Activated CD8-positive, alpha-beta T cell treated with anti-CD3 and anti-CD28 coated beads for 36 hours (primary cell): ENCODE measurements around the gene SLC10A2. TPM values are rescaled to one million over a fixed set of nuclear protein-coding genes. Genes with fewer than 3 reads are reported as not detected.
"Not testable (repeated sequence)": the region's sequence is repeated elsewhere in the genome, so short reads cannot be mapped to it uniquely, and the experiment has no call there.

Experiments used
- ATAC-seq: fragments of 200-7000 bp; cut with Tn5 transposase; one replicate; pipeline ENCODE4 v1.10.0; 2021; ENCODE audit warnings: mild to moderate bottlenecking, moderate library complexity
- CTCF ChIA-PET: fragments of 350-600 bp; sonication (Branson Sonifier 250); formaldehyde crosslinking; loops from one replicate; lab custom pipeline; 2021; ENCODE audit warnings: antibody characterized with exemption; lab: Charles Lee
- POLR2A ChIA-PET: fragments of 350-600 bp; sonication (Branson Sonifier 250); formaldehyde crosslinking; loops from one replicate; lab custom pipeline; 2021; ENCODE audit warnings: antibody characterized with exemption; lab: Charles Lee
- DNase-seq: peaks from one replicate; pipeline ENCODE4 v3.0.0-alpha.2; 2020
- H3K27ac Mint-ChIP-seq: one replicate; pipeline ENCODE4 v1.8.0; 2021; ENCODE audit warnings: mild to moderate bottlenecking, mixed read lengths
- H3K27me3 Mint-ChIP-seq: one replicate; pipeline ENCODE4 v1.8.0; 2021; ENCODE audit warnings: mixed read lengths
- H3K36me3 Mint-ChIP-seq: one replicate; pipeline ENCODE4 v1.8.0; 2021; ENCODE audit warnings: low read depth, mixed read lengths
- H3K4me1 Mint-ChIP-seq: one replicate; pipeline ENCODE4 v1.8.0; 2021; ENCODE audit warnings: low read depth, mixed read lengths
- H3K4me3 Mint-ChIP-seq: one replicate; pipeline ENCODE4 v1.8.0; 2021; ENCODE audit warnings: mild to moderate bottlenecking, moderate library complexity, mixed read lengths
- H3K9me3 Mint-ChIP-seq: one replicate; pipeline ENCODE4 v1.8.0; 2021; ENCODE audit warnings: mixed read lengths
- intact Hi-C: fragments of 100-400 bp; cut with micrococcal nuclease; formaldehyde crosslinking; loops from one replicate; pipeline ENCODE4 v1.10.0; 2022
- total RNA-seq, 2 experiments: library from RNA; stranded (reverse); gene quantifications; one replicate each; pipeline ENCODE4 v1.2.3, GENCODE V29; 2021
- TF ChIP-seq, protein P1 (sequence below): fragments of 200-600 bp; IDR thresholded peaks from one replicate; pipeline ENCODE4 v1.8.0; 2022; ENCODE audit warnings: antibody characterized with exemption, mild to moderate bottlenecking

Gene SLC10A2
- not detected for total RNA-seq

DNA sequence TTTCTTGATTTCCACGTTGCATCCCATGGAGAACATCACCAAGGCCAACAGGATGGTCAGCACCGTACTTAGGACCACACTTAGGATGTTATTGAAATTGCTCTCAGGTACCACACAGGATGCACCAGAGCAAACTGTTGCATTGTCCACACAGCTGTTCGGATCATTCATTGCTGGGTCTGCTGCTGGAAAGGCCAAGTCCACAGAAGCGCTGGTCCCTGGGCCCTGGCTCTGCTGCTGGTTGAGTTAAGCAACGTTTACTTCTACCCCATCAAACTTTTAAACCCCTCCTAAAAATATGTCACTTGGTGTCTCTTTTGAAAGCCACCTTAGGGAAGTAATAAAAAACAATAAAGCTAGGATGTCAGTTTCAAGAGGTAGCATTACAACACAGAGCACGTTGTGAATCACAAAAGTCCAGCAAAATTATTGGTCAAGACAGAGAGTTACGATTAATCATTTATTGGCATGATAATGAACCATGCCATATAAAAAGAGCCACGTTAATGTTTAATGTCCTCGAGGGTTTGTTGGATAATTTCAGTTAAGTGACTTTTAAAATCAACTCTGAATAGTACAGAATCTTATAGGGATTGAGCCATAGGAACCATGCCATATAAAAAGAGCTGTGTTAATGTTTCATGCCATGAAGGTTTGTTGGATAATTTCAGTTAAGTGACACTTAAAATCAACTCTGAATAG, at the start of gene SLC10A2:
Gene SLC10A2, minus strand, starts transcription at position 339 of the 702 bp plus-strand sequence. Its CDS starts 168 bp downstream, at position 171.
- ATAC-seq (no peak), DNase-seq (no peak)
- Mint-ChIP-seq H3K4me1 (no peaks in the 10 kb centered on the region), H3K9me3 (no peaks in the 10 kb centered on the region), H3K27ac (no peak within 1 kb of the TSS), H3K36me3 (no peaks in the 10 kb centered on the region), H3K4me3 (no peak within 1 kb of the TSS), H3K27me3 (no peaks in the 10 kb centered on the region)
- intact Hi-C loops: no loop called here
- TF ChIP-seq, protein P1, sequence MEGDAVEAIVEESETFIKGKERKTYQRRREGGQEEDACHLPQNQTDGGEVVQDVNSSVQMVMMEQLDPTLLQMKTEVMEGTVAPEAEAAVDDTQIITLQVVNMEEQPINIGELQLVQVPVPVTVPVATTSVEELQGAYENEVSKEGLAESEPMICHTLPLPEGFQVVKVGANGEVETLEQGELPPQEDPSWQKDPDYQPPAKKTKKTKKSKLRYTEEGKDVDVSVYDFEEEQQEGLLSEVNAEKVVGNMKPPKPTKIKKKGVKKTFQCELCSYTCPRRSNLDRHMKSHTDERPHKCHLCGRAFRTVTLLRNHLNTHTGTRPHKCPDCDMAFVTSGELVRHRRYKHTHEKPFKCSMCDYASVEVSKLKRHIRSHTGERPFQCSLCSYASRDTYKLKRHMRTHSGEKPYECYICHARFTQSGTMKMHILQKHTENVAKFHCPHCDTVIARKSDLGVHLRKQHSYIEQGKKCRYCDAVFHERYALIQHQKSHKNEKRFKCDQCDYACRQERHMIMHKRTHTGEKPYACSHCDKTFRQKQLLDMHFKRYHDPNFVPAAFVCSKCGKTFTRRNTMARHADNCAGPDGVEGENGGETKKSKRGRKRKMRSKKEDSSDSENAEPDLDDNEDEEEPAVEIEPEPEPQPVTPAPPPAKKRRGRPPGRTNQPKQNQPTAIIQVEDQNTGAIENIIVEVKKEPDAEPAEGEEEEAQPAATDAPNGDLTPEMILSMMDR: no peak
- POLR2A ChIA-PET: no interaction called here
- CTCF ChIA-PET: no interaction called here

GRCh38 chr13:103107580-103107979, 41.4 kb upstream of the SLC10A2 start:
- intact Hi-C loops: no loop called here
- Mint-ChIP-seq H3K4me1 (no peaks in the 10 kb centered on the region), H3K9me3 (no peaks in the 10 kb centered on the region), H3K4me3 (no peak overlapping the region), H3K36me3 (no peaks in the 10 kb centered on the region), H3K27me3 (no peaks in the 10 kb centered on the region), H3K27ac (no peak overlapping the region)
- TF ChIP-seq, protein P1: no peak
- ChIA-PET POLR2A (no interaction called here), CTCF (no interaction called here)
- ATAC-seq (no peak), DNase-seq (no peak)

- Mint-ChIP-seq H3K9me3 (no peaks in the 10 kb centered on the region), H3K4me3 (no peak overlapping the region), H3K36me3 (no peaks in the 10 kb centered on the region), H3K27me3 (no peaks in the 10 kb centered on the region), H3K27ac (no peak overlapping the region), H3K4me1 (no peaks in the 10 kb centered on the region)
- ChIA-PET POLR2A (interaction anchor here (0.6 kb wide), 1 partner anchor 266 kb away, joined by 3 read pairs; no protein-coding TSS in a partner anchor), CTCF (no interaction called here)
- no peak for DNase-seq
- TF ChIP-seq, protein P1: no peak
- intact Hi-C loops: no loop called here
- ATAC-seq: no peak
Observed at GRCh38 chr13:103104340-103104739, 38.1 kb upstream of the SLC10A2 start.

- H3K4me3 Mint-ChIP-seq, H3K4me1 Mint-ChIP-seq, H3K27ac Mint-ChIP-seq, CTCF ChIA-PET, H3K9me3 Mint-ChIP-seq, POLR2A ChIA-PET, H3K27me3 Mint-ChIP-seq, intact Hi-C loops, ATAC-seq, H3K36me3 Mint-ChIP-seq, DNase-seq: not testable (repeated sequence)
Observed at GRCh38 chr13:103103456-103103855, 37.2 kb upstream of the SLC10A2 start.

- ChIA-PET POLR2A (no interaction called here), CTCF (no interaction called here)
- no peaks in the 10 kb centered on the region for H3K9me3 Mint-ChIP-seq
- H3K4me1 Mint-ChIP-seq: no peaks in the 10 kb centered on the region
- TF ChIP-seq, protein P1: no peak
- H3K36me3 Mint-ChIP-seq: no peaks in the 10 kb centered on the region
- H3K27ac Mint-ChIP-seq: no peak overlapping the region
- ATAC-seq (no peak), DNase-seq (no peak)
- intact Hi-C loops: no loop called here
- no peak overlapping the region for H3K4me3 Mint-ChIP-seq
- no peaks in the 10 kb centered on the region for H3K27me3 Mint-ChIP-seq
Observed at GRCh38 chr13:103102482-103102881, 36.3 kb upstream of the SLC10A2 start.
